GM23338 (cell line): ENCODE measurements around the gene TMEM178B.

ENCODE experiments used
- CREB1 ChIP-seq: fragments of 250-450 bp; sonication (Bioruptor Pico); IDR thresholded peaks from 2 replicates; pipeline ENCODE4 v1.5.0; 2020; ENCODE audit warnings: low read depth, mild to moderate bottlenecking, moderate library complexity
- EZH2 ChIP-seq: fragments of 200-600 bp; sonication (generic); IDR thresholded peaks from one replicate; pipeline ENCODE4 v1.8.0; 2017; ENCODE audit warnings: antibody characterized with exemption, mild to moderate bottlenecking, low read depth; ENCODE audit not compliant: unreplicated experiment
- EZH2phosphoT487 ChIP-seq: fragments of 200-600 bp; sonication (generic); IDR thresholded peaks from one replicate; pipeline ENCODE4 v1.8.1; 2018; ENCODE audit warnings: antibody characterized with exemption; ENCODE audit not compliant: unreplicated experiment
- NANOG ChIP-seq: IDR thresholded peaks from 2 replicates; pipeline ENCODE4 v1.6.1; 2016; ENCODE audit warnings: antibody characterized with exemption, borderline replicate concordance
- POLR2AphosphoS5 ChIP-seq: IDR thresholded peaks from 2 replicates; pipeline ENCODE4 v1.6.1; 2016; ENCODE audit warnings: antibody characterized with exemption, low read depth
- ZNF114 ChIP-seq: fragments of 250-450 bp; sonication (Bioruptor Pico); IDR thresholded peaks from 2 replicates; pipeline ENCODE4 v1.5.0; 2020; ENCODE audit warnings: mild to moderate bottlenecking, moderate library complexity
- TF ChIP-seq, protein P1 (sequence below), 2 experiments: fragments of 200-600 bp in 1 of 2; sonication (generic) in 1 of 2; conservative IDR thresholded peaks; 2 replicates each; pipeline versions ENCODE4 v1.5.1 to v1.6.1; 2016 to 2017; ENCODE audit warnings: antibody characterized with exemption in 2 of 2, low read depth in 2 of 2, mild to moderate bottlenecking in 2 of 2, moderate library complexity in 1 of 2
- TF ChIP-seq, protein P2 (sequence below): IDR thresholded peaks from one replicate; pipeline ENCODE4 v1.6.1; 2018; ENCODE audit warnings: antibody characterized with exemption; ENCODE audit not compliant: unreplicated experiment

DNA sequence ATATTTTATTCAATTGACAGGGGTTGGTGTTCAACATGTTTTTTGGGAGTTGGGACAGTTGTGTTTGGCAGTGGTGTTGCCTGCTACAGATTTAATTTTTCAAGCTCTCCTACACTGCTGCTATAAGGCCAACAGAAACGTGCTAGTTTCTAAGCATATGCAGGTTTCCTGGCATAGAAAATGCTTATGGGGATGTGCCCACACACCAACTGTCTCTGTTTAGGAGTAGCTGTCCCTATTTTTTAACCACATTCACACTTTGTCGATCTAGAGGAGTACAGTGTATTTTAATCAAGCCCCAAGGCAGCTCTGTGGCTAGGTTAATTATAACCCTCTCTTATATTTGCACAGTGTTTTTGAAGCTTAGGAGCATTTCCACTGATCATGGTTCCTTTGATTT, 28.6 kb downstream of the TMEM178B start:
- TF ChIP-seq EZH2phosphoT487 (no peak), CREB1 (CRISPR knock-in tag) (no peak), EZH2 (no peak), POLR2AphosphoS5 (no peak), ZNF114 (CRISPR knock-in tag) (no peak), NANOG (no peak)
- TF ChIP-seq, protein P1, sequence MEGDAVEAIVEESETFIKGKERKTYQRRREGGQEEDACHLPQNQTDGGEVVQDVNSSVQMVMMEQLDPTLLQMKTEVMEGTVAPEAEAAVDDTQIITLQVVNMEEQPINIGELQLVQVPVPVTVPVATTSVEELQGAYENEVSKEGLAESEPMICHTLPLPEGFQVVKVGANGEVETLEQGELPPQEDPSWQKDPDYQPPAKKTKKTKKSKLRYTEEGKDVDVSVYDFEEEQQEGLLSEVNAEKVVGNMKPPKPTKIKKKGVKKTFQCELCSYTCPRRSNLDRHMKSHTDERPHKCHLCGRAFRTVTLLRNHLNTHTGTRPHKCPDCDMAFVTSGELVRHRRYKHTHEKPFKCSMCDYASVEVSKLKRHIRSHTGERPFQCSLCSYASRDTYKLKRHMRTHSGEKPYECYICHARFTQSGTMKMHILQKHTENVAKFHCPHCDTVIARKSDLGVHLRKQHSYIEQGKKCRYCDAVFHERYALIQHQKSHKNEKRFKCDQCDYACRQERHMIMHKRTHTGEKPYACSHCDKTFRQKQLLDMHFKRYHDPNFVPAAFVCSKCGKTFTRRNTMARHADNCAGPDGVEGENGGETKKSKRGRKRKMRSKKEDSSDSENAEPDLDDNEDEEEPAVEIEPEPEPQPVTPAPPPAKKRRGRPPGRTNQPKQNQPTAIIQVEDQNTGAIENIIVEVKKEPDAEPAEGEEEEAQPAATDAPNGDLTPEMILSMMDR (conservative IDR thresholded peaks at IDR 0.05; ENCODE audit: low read depth in 2 of 2) = no peak
- TF ChIP-seq, protein P2, sequence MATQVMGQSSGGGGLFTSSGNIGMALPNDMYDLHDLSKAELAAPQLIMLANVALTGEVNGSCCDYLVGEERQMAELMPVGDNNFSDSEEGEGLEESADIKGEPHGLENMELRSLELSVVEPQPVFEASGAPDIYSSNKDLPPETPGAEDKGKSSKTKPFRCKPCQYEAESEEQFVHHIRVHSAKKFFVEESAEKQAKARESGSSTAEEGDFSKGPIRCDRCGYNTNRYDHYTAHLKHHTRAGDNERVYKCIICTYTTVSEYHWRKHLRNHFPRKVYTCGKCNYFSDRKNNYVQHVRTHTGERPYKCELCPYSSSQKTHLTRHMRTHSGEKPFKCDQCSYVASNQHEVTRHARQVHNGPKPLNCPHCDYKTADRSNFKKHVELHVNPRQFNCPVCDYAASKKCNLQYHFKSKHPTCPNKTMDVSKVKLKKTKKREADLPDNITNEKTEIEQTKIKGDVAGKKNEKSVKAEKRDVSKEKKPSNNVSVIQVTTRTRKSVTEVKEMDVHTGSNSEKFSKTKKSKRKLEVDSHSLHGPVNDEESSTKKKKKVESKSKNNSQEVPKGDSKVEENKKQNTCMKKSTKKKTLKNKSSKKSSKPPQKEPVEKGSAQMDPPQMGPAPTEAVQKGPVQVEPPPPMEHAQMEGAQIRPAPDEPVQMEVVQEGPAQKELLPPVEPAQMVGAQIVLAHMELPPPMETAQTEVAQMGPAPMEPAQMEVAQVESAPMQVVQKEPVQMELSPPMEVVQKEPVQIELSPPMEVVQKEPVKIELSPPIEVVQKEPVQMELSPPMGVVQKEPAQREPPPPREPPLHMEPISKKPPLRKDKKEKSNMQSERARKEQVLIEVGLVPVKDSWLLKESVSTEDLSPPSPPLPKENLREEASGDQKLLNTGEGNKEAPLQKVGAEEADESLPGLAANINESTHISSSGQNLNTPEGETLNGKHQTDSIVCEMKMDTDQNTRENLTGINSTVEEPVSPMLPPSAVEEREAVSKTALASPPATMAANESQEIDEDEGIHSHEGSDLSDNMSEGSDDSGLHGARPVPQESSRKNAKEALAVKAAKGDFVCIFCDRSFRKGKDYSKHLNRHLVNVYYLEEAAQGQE = no peak
